OCI-M2 (cell line): ENCODE data around the gene SLC12A2.

ENCODE experiments used
- DNase-seq: peaks from one replicate; lab custom pipeline; 2025; ENCODE audit not compliant: unreplicated experiment; lab: John Stamatoyannopoulos, UW

Gene SLC12A2

GRCh38 chr5:128224336-128224735, 140.8 kb downstream of the SLC12A2 start:
- no peak for DNase-seq

DNA sequence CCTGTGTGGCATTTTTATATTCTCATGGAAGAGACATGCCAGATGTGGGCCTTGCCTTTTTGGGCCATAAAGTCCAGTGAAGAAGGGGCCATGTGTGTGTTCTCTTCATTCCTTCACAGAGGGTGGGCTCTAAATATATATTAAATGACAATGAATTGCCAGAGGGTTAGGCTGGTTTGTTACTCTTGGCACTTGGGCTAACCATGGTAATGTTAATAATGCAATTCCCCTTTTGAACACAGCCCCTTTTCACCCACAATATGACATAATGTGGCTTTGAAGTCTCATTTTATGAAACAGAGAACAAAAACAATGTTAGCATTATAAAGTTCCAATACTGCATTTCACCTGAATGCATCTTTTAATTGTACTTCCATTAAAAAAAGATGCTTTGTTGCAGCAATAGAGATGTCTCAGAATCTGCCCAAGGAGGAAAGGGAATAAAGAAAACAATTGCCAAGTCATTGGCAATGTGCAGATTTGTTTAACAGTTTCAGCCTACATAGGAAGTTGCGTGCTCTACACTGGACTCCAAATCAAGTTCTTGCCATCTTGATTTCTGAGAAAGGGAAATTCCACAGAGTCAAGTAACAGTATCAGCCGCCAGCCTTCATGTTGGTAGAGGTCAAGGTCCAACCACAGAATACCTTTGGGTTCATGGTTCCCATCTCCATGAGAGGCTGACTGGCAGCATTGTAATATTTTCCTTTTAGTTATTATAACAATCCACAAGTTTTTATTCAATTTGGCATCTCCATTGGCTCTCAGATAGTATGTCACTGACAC, 141.9 kb downstream of the SLC12A2 start:
- DNase-seq: no peak

DNA sequence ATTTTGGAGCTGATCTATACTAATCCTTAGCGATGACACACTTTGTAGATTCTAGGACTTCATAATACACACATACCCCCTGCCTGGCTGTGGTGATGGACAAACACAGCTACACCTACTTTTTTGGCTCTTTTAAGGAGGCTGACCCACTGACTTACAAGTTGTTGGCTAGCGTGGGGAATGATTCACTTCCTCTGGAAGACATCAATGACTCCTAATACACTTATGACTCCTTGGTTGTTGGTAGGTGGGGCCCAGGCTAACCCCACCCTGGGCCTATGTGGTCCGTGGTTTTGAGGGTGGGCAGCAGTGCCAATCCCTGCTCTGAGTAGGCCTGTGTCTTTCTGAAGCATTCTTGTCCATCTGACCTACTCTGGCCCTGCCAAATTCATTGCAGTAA, 144.4 kb downstream of the SLC12A2 start:
- no peak for DNase-seq

- DNase-seq: no peak
These were observed 145.0 kb downstream of the SLC12A2 start for GRCh38 chr5:128228521-128228920.

GRCh38 chr5:128234928-128235641, 151.5 kb downstream of the SLC12A2 start:
- no peak for DNase-seq

DNA sequence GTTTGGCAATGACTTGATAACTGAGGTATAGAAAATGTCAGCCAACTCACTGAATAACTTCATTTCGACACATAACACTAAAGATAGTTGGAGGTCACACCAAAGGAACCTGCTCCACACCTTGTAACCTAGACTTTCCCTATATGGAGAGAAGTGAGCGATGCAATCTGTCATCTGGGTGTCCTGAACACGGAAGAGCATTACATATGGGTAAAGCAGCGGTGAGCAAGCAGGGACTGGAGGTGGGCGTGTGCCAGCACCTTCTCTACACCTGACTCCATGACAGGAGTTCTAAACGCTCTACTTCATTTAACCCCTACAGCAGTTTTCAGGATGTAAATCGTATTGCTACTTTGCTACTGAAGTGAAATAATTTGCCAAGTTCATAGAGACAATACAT, 152.8 kb downstream of the SLC12A2 start:
- no peak for DNase-seq

GRCh38 chr5:128237000-128237399, 153.4 kb downstream of the SLC12A2 start:
- DNase-seq: no peak

DNA sequence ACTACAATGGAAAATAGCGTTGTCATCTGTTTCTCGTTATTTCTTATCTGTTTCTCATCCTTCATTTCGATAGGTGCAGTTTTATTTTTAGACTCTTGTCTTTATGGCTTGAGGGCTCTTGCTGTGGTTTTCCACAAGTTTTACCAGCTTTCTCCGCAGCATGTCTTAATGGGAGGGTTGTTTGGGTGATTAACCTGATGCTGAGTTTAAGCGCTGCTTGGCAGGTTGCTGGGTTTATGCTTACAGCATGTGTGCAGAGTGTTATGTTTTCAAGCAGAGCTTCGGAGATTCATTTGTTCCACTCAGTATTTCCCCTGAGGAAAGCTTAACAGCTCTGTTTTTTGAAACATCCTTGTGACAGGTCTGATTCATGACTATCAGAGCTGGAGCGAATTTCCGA, 154.0 kb downstream of the SLC12A2 start:
- DNase-seq: no peak
